ENCODE data around the gene CORO2B. TPM values are rescaled to one million over a fixed set of nuclear protein-coding genes. Genes with fewer than 3 reads are reported as not detected.

Gene CORO2B
- total and polyA plus RNA-seq, 4 donors, result 2.4 to 12.5 (median 4.3) TPM

DNA sequence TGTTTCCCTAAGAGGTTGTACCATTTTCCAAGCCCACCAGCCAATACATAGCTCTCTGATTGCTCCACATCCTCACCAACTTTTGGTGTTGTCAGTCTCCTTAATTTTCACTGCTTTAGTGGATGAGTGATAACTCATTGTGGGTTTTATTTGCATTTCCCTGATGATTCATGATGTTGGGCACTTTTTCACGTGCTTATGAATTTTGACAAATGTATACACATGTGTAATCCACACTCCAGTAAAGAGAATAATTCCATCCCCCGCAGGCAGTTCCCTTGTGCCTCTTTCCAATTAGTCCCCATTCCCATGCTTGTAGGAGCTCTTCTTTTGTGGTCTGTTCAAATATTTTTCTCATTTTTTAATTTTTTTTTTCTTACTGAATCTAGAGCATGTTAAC lies 189.5 kb downstream of the CORO2B start:
- TF ChIP-seq CTCF (IDR thresholded peaks at IDR 0.05; ENCODE audit: control extremely low read depth, extremely low read depth), result no peak
- Histone ChIP-seq H3K27ac (ENCODE audit: low read depth in 1 of 2, low read length in 1 of 2) (no peak overlapping the region), H3K9me3 (ENCODE audit: control insufficient read depth in 4 of 4, insufficient read depth in 3 of 4, low read length in 3 of 4) (no peaks in the 10 kb centered on the region), H3K27me3 (ENCODE audit: control insufficient read depth in 3 of 3, insufficient read depth in 3 of 3, low read length in 2 of 3) (no peaks in the 10 kb centered on the region), H3K36me3 (ENCODE audit: control insufficient read depth in 4 of 4, insufficient read depth in 4 of 4, low read length in 4 of 4) (no peaks in the 10 kb centered on the region), H3K4me1 (ENCODE audit: control insufficient read depth in 5 of 5, insufficient read depth in 5 of 5, low read length in 5 of 5) (no peaks in the 10 kb centered on the region), H3K4me3 (no peak overlapping the region), H3K9ac (ENCODE audit: insufficient read depth in 1 of 2, low read length in 2 of 2) (no peak overlapping the region)
- DNase-seq, result no peak
- ATAC-seq (ENCODE audit: insufficient read depth, low FRiP score), result no peak
- WGBS, 2 donors, result 3 to 11% methylated on average over 2 of the region's 2 CpGs

- no peak overlapping the region for H3K27ac ChIP-seq (ENCODE audit: low read depth in 1 of 2, low read length in 1 of 2)
- peaks cover 0 to 2% (median 0%) of the 10 kb centered on the region in 4 donors for H3K9me3 ChIP-seq (ENCODE audit: control insufficient read depth in 4 of 4, insufficient read depth in 3 of 4, low read length in 3 of 4)
- no peak for DNase-seq
- no peaks in the 10 kb centered on the region for H3K36me3 ChIP-seq (ENCODE audit: control insufficient read depth in 4 of 4, insufficient read depth in 4 of 4, low read length in 4 of 4)
- no peak for ATAC-seq (ENCODE audit: insufficient read depth, low FRiP score)
- H3K4me1 ChIP-seq (ENCODE audit: control insufficient read depth in 5 of 5, insufficient read depth in 5 of 5, low read length in 5 of 5), result peaks cover 0 to 3% (median 0%) of the 10 kb centered on the region in 5 donors
- no peak for TF ChIP-seq CTCF (IDR thresholded peaks at IDR 0.05; ENCODE audit: control extremely low read depth, extremely low read depth)
- H3K27me3 ChIP-seq (ENCODE audit: control insufficient read depth in 3 of 3, insufficient read depth in 3 of 3, low read length in 2 of 3), result no peaks in the 10 kb centered on the region
- no peak overlapping the region for H3K9ac ChIP-seq (ENCODE audit: insufficient read depth in 1 of 2, low read length in 2 of 2)
- WGBS, 2 donors, result 91 to 97% methylated on average over 2 of the region's 2 CpGs
- H3K4me3 ChIP-seq, result no peak overlapping the region
These were observed 190.9 kb downstream of the CORO2B start for GRCh38 chr15:68769702-68770101.

GRCh38 chr15:68770216-68770615 lies 191.4 kb downstream of the CORO2B start:
- Histone ChIP-seq H3K9me3 (ENCODE audit: control insufficient read depth in 4 of 4, insufficient read depth in 3 of 4, low read length in 3 of 4) (peaks cover 0 to 2% (median 0%) of the 10 kb centered on the region in 4 donors), H3K27ac (ENCODE audit: low read depth in 1 of 2, low read length in 1 of 2) (no peak overlapping the region), H3K36me3 (ENCODE audit: control insufficient read depth in 4 of 4, insufficient read depth in 4 of 4, low read length in 4 of 4) (no peaks in the 10 kb centered on the region), H3K9ac (ENCODE audit: insufficient read depth in 1 of 2, low read length in 2 of 2) (no peak overlapping the region), H3K4me1 (ENCODE audit: control insufficient read depth in 5 of 5, insufficient read depth in 5 of 5, low read length in 5 of 5) (peaks cover 0 to 8% (median 0%) of the 10 kb centered on the region in 5 donors), H3K27me3 (ENCODE audit: control insufficient read depth in 3 of 3, insufficient read depth in 3 of 3, low read length in 2 of 3) (no peaks in the 10 kb centered on the region), H3K4me3 (no peak overlapping the region)
- ATAC-seq (ENCODE audit: insufficient read depth, low FRiP score), result no peak
- no peak for TF ChIP-seq CTCF (IDR thresholded peaks at IDR 0.05; ENCODE audit: control extremely low read depth, extremely low read depth)
- no peak for DNase-seq

- H3K27ac ChIP-seq (ENCODE audit: low read depth in 1 of 2, low read length in 1 of 2), result no peak overlapping the region
- ATAC-seq (ENCODE audit: insufficient read depth, low FRiP score), result no peak
- H3K36me3 ChIP-seq (ENCODE audit: control insufficient read depth in 4 of 4, insufficient read depth in 4 of 4, low read length in 4 of 4), result peaks cover 0 to 12% (median 3%) of the 10 kb centered on the region in 4 donors
- DNase-seq, result no peak
- no peak overlapping the region for H3K4me3 ChIP-seq
- peaks cover 0 to 2% (median 0%) of the 10 kb centered on the region in 4 donors for H3K9me3 ChIP-seq (ENCODE audit: control insufficient read depth in 4 of 4, insufficient read depth in 3 of 4, low read length in 3 of 4)
- 79 to 81% methylated on average over 2 of the region's 2 CpGs for WGBS, 2 donors
- TF ChIP-seq CTCF (IDR thresholded peaks at IDR 0.05; ENCODE audit: control extremely low read depth, extremely low read depth), result no peak
- H3K9ac ChIP-seq (ENCODE audit: insufficient read depth in 1 of 2, low read length in 2 of 2), result no peak overlapping the region
- H3K27me3 ChIP-seq (ENCODE audit: control insufficient read depth in 3 of 3, insufficient read depth in 3 of 3, low read length in 2 of 3), result no peaks in the 10 kb centered on the region
- peaks cover 0 to 28% (median 8%) of the 10 kb centered on the region in 5 donors for H3K4me1 ChIP-seq (ENCODE audit: control insufficient read depth in 5 of 5, insufficient read depth in 5 of 5, low read length in 5 of 5)
These were observed 194.2 kb downstream of the CORO2B start for GRCh38 chr15:68773036-68773435.
